Pancreas (tissue), 10 donors: ENCODE results near the gene RANBP3. TPM values are rescaled to one million over a fixed set of nuclear protein-coding genes. Genes with fewer than 3 reads are reported as not detected.

ENCODE experiments used
- ATAC-seq, 4 donors: fragments of 200-7000 bp; cut with Tn5 transposase; one replicate each; pipeline versions ENCODE4 v1.8.0 to v1.9.1; 2020; ENCODE audit warnings: mild to moderate bottlenecking in 4 of 4, moderate library complexity in 4 of 4
- DNase-seq, 6 donors: peaks; one replicate each; pipeline ENCODE4 v3.0.0-alpha.2; 2020
- FAIRE-seq: peaks from 2 replicates; lab custom pipeline; 2012; peaks lifted over from hg19 to GRCh38; lab: Jason Lieb, UNC
- H3K27ac ChIP-seq, 4 donors: fragments of 200-600 bp; sonication (generic); 1 replicate in 3 of 4; 2 replicates in 1 of 4; pipeline versions ENCODE4 v1.5.0 to v1.8.0; 2020
- H3K27me3 ChIP-seq, 4 donors: fragments of 200-600 bp; one replicate each; pipeline ENCODE4 v1.8.0; 2021
- H3K36me3 ChIP-seq, 3 donors: fragments of 200-600 bp; sonication (generic) in 1 of 3; one replicate each; pipeline versions ENCODE4 v1.5.0 to v1.8.0; 2020 to 2021
- H3K4me1 ChIP-seq, 3 donors: fragments of 200-600 bp; one replicate each; pipeline ENCODE4 v1.8.0; 2021
- H3K4me3 ChIP-seq, 4 donors: fragments of 200-600 bp; sonication (generic) in 2 of 4; one replicate each; pipeline versions ENCODE4 v1.5.0 to v1.8.0; 2020 to 2021
- H3K9me3 ChIP-seq, 4 donors: fragments of 200-600 bp; one replicate each; pipeline ENCODE4 v1.8.0; 2021
- CTCF ChIP-seq, 4 donors: fragments of 200-600 bp; sonication (generic) in 3 of 4; IDR thresholded peaks; one replicate each; pipeline versions ENCODE4 v1.5.0 to v1.8.0; 2021; ENCODE audit warnings: antibody characterized with exemption in 4 of 4
- WGBS, 2 donors: extraction: QIAGEN DNeasy Blood & Tissue Kit; methylation state at CpG; one replicate each; pipeline ENCODE4 v1.1.7; 2013; 5-methylcytosine and 5-hydroxymethylcytosine counted together
- intact Hi-C, 3 donors: fragments of 100-400 bp; cut with DNase I; formaldehyde crosslinking; loops; one replicate each; pipeline versions ENCODE4 v1.11.1 to v1.14.2; 2022
- polyA plus RNA-seq, 2 donors: library from polyadenylated mRNA; stranded (reverse); fragments of 200-250 nt; gene quantifications; one replicate each; pipeline ENCODE4 v1.2.3, GENCODE V29; 2013
- total RNA-seq, 6 donors: library from RNA; stranded (reverse); fragmentation: NEBNext Ultra II Directional in 4 of 6; extraction: Animal tissue kit (Norgen Biotek cat#: 25700) in 4 of 6; gene quantifications; one replicate each; pipeline versions ENCODE4 v1.2.1 to v1.2.4, GENCODE V29; 2021 to 2023
- donor health status: healthy with polysubstance abuse.
- donor health status: DM: no; HTN: no; CAD: no; lungs with moderate emphysema.
- donor health status: DM: no; HTN: no; CAD: no.
- donor health status: control.
- donor health status: control.
- donor health status: Bipolar disorder and iron deficiency.
- donor health status: DM: yes; HTN: yes; CAD: no.
- donor health status: DM: no; HTN: no; CAD: no.
- donor health status: DM: no; HTN: no; CAD: no.
- donor health status: DM: yes; HTN: yes; CAD: no.

RANBP3 gene
- total and polyA plus RNA-seq, 8 donors, result 27.6 to 42.2 (median 34.7) TPM

- no peak for FAIRE-seq
- Histone ChIP-seq H3K27me3 (no peaks in the 10 kb centered on the region), H3K27ac (peak overlapping the region in 1 of 4 donors; percentile 44), H3K4me3 (no peak overlapping the region), H3K4me1 (peaks cover 5 to 21% (median 14%) of the 10 kb centered on the region in 3 donors), H3K36me3 (no peaks in the 10 kb centered on the region), H3K9me3 (no peaks in the 10 kb centered on the region)
- no peak for TF ChIP-seq CTCF (IDR thresholded peaks at IDR 0.05)
- no peak for DNase-seq
- intact Hi-C loops, result no loop called here
- ATAC-seq, result peak in 2 of 4 donors; percentile 18 to 23
- 56 to 64% methylated on average over 13 of the region's 13 CpGs for WGBS, 2 donors
These were observed 29.0 kb downstream of the RANBP3 start for GRCh38 chr19:5948752-5949564.

- intact Hi-C loops, result no loop called here
- no peak for FAIRE-seq
- TF ChIP-seq CTCF (IDR thresholded peaks at IDR 0.05), result no peak
- Histone ChIP-seq H3K4me1 (peaks cover 0 to 6% (median 0%) of the 10 kb centered on the region in 3 donors), H3K27me3 (no peaks in the 10 kb centered on the region), H3K36me3 (no peaks in the 10 kb centered on the region), H3K4me3 (no peak overlapping the region), H3K9me3 (no peaks in the 10 kb centered on the region), H3K27ac (peak overlapping the region in 2 of 4 donors; percentile 17 to 67)
- peak in 2 of 6 donors; percentile 32 to 59 for DNase-seq
- ATAC-seq, result peak in 3 of 4 donors; percentile 42 to 63 (median 60)
- WGBS, 2 donors, result 75 to 81% methylated on average over 13 of the region's 13 CpGs
These were observed 30.5 kb downstream of the RANBP3 start for GRCh38 chr19:5947435-5947834.

GRCh38 chr19:5943623-5944022, 34.3 kb downstream of the RANBP3 start:
- Histone ChIP-seq H3K36me3 (no peaks in the 10 kb centered on the region), H3K27ac (no peak overlapping the region), H3K4me3 (no peak overlapping the region), H3K27me3 (no peaks in the 10 kb centered on the region), H3K9me3 (no peaks in the 10 kb centered on the region), H3K4me1 (no peaks in the 10 kb centered on the region)
- FAIRE-seq, result no peak
- no peak for DNase-seq
- no peak for ATAC-seq
- intact Hi-C loops, result no loop called here
- no peak for TF ChIP-seq CTCF (IDR thresholded peaks at IDR 0.05)
- 76 to 81% methylated on average over 10 of the region's 10 CpGs for WGBS, 2 donors

GRCh38 chr19:5943045-5943444, 34.9 kb downstream of the RANBP3 start:
- DNase-seq, result no peak
- TF ChIP-seq CTCF (IDR thresholded peaks at IDR 0.05), result no peak
- Histone ChIP-seq H3K4me3 (no peak overlapping the region), H3K4me1 (no peaks in the 10 kb centered on the region), H3K9me3 (no peaks in the 10 kb centered on the region), H3K27me3 (no peaks in the 10 kb centered on the region), H3K36me3 (no peaks in the 10 kb centered on the region), H3K27ac (no peak overlapping the region)
- WGBS, 2 donors, result 85 to 91% methylated on average over 10 of the region's 10 CpGs
- ATAC-seq, result no peak
- FAIRE-seq, result no peak
- intact Hi-C loops, result no loop called here

GRCh38 chr19:5941673-5942072, 36.3 kb downstream of the RANBP3 start:
- WGBS, 2 donors, result 90 to 91% methylated on average over 11 of the region's 11 CpGs

More at GRCh38 chr19:5941673-5942072, 36.3 kb downstream of the RANBP3 start:
- Histone ChIP-seq H3K27me3 (no peaks in the 10 kb centered on the region), H3K27ac (no peak overlapping the region), H3K4me1 (peaks cover 0 to under 1% (median 0%) of the 10 kb centered on the region in 3 donors), H3K36me3 (no peaks in the 10 kb centered on the region), H3K9me3 (no peaks in the 10 kb centered on the region), H3K4me3 (no peak overlapping the region)
- intact Hi-C loops, result no loop called here
- TF ChIP-seq CTCF (IDR thresholded peaks at IDR 0.05), result no peak
- DNase-seq, result peak in 1 of 6 donors; percentile 26
- FAIRE-seq, result no peak
- no peak for ATAC-seq
